Keratinocyte (primary cell): ENCODE results near the gene BACH1. TPM values are rescaled to one million over a fixed set of nuclear protein-coding genes. Genes with fewer than 3 reads are reported as not detected.
A peak's percentile ranks its signal among the peaks of the same experiment; 100 is the strongest.

Source experiments
- DNase-seq: peaks from one replicate; pipeline ENCODE4 v3.0.0-alpha.2; 2011; ENCODE audit warnings: low read depth, missing footprints, low spot score
- FAIRE-seq: peaks from 2 replicates; lab custom pipeline; 2011; peaks lifted over from hg19 to GRCh38; lab: Jason Lieb, UNC
- H2AFZ ChIP-seq: 2 replicates; pipeline ENCODE4 v1.6.0; 2012; ENCODE audit warnings: low read length, control low read depth, inconsistent platforms; ENCODE audit not compliant: control insufficient read depth
- H3K27ac ChIP-seq: 2 replicates; pipeline ENCODE4 v1.5.1; 2011; ENCODE audit warnings: low read length; ENCODE audit not compliant: control insufficient read depth, insufficient read depth
- H3K27me3 ChIP-seq: 3 replicates; pipeline ENCODE4 v1.6.0; 2011; ENCODE audit warnings: low read length; ENCODE audit not compliant: control insufficient read depth, insufficient read depth; ENCODE audit errors: extremely low read depth
- H3K36me3 ChIP-seq, 2 experiments: 2 replicates in 1 of 2; 3 replicates in 1 of 2; pipeline ENCODE4 v1.5.1; 2011; ENCODE audit warnings: low read length in 2 of 2, mild to moderate bottlenecking in 1 of 2; ENCODE audit not compliant: control insufficient read depth in 2 of 2, insufficient read depth in 2 of 2; ENCODE audit errors: extremely low read depth in 1 of 2
- H3K4me1 ChIP-seq: 3 replicates; pipeline ENCODE4 v1.5.1; 2011; ENCODE audit warnings: low read length; ENCODE audit not compliant: control insufficient read depth, insufficient read depth; ENCODE audit errors: extremely low read depth
- H3K4me2 ChIP-seq: 3 replicates; pipeline ENCODE4 v1.6.0; 2011; ENCODE audit warnings: low read depth, low read length; ENCODE audit not compliant: control insufficient read depth, insufficient read depth; ENCODE audit errors: extremely low read depth
- H3K4me3 ChIP-seq, 3 experiments: fragments of 200-600 bp in 1 of 3; sonication (generic) in 1 of 3; 2 replicates in 2 of 3; 3 replicates in 1 of 3; pipeline ENCODE4 v1.5.1; 2011 to 2016; ENCODE audit warnings: low read length in 3 of 3, mild to moderate bottlenecking in 3 of 3, control low read depth in 2 of 3, inconsistent platforms in 1 of 3, low read depth in 1 of 3, mixed read lengths in 1 of 3, mixed run types in 1 of 3, moderate library complexity in 1 of 3; ENCODE audit not compliant: control insufficient read depth in 2 of 3, insufficient read depth in 2 of 3; ENCODE audit errors: extremely low read depth in 1 of 3
- H3K79me2 ChIP-seq: 2 replicates; pipeline ENCODE4 v1.6.0; 2012; ENCODE audit warnings: low read length; ENCODE audit not compliant: control insufficient read depth, insufficient read depth
- H3K9ac ChIP-seq: 3 replicates; pipeline ENCODE4 v1.6.0; 2011; ENCODE audit warnings: low read length; ENCODE audit not compliant: control insufficient read depth, insufficient read depth; ENCODE audit errors: extremely low read depth
- H3K9me1 ChIP-seq: 3 replicates; pipeline ENCODE4 v1.6.0; 2011; ENCODE audit warnings: low read length; ENCODE audit not compliant: control insufficient read depth, insufficient read depth; ENCODE audit errors: extremely low read depth
- H3K9me3 ChIP-seq: 2 replicates; pipeline ENCODE4 v1.5.1; 2012; ENCODE audit warnings: low read depth, low read length; ENCODE audit not compliant: control insufficient read depth
- H4K20me1 ChIP-seq: 3 replicates; pipeline ENCODE4 v1.6.0; 2011; ENCODE audit warnings: low read length; ENCODE audit not compliant: control insufficient read depth, insufficient read depth; ENCODE audit errors: extremely low read depth
- EZH2 ChIP-seq: IDR thresholded peaks from one replicate; pipeline ENCODE4 v1.6.1; 2012; ENCODE audit warnings: inconsistent platforms, mild to moderate bottlenecking, low read length, moderate library complexity
- dilution Hi-C: fragments of 300-500 bp; cut with MboI; formaldehyde crosslinking; loops from one replicate; pipeline ENCODE4 v1.7.0; 2020; ENCODE audit warnings: low sequenced_read_pairs; ENCODE audit not compliant: extremely low pct_ligation_motif_present
- polyA plus RNA-seq, 5 experiments: library from polyadenylated mRNA; depleted of rRNA in 3 of 5; stranded (reverse) in 3 of 5; stranded (forward) in 1 of 5; unstranded in 1 of 5; fragments of >200 nt; gene quantifications; 1 replicate in 1 of 5; 2 replicates in 3 of 5; 3 replicates in 1 of 5; pipeline versions ENCODE4 v1.2.1 to v1.2.3, GENCODE V29; 2011 to 2012; ENCODE audit warnings: missing spikeins in 2 of 5, low read depth in 1 of 5, low replicate concordance in 1 of 5
- TF ChIP-seq, protein P1 (sequence below), 3 experiments: IDR thresholded peaks in 1 of 3; conservative IDR thresholded peaks in 1 of 3; optimal IDR thresholded peaks in 1 of 3; 2 replicates in 2 of 3; 3 replicates in 1 of 3; pipeline versions ENCODE3 to v1.5.1; 2011; ENCODE audit warnings: low read length in 3 of 3, mild to moderate bottlenecking in 3 of 3, moderate library complexity in 2 of 3, control low read depth in 1 of 3, inconsistent platforms in 1 of 3; ENCODE audit not compliant: insufficient read depth in 2 of 3; ENCODE audit errors: extremely low read depth in 1 of 3

The BACH1 gene
- polyA plus RNA-seq, 1 donor (not counting 4 experiments of a cell fraction or from before 2014, with no cell fraction given): 33.1 TPM

DNA sequence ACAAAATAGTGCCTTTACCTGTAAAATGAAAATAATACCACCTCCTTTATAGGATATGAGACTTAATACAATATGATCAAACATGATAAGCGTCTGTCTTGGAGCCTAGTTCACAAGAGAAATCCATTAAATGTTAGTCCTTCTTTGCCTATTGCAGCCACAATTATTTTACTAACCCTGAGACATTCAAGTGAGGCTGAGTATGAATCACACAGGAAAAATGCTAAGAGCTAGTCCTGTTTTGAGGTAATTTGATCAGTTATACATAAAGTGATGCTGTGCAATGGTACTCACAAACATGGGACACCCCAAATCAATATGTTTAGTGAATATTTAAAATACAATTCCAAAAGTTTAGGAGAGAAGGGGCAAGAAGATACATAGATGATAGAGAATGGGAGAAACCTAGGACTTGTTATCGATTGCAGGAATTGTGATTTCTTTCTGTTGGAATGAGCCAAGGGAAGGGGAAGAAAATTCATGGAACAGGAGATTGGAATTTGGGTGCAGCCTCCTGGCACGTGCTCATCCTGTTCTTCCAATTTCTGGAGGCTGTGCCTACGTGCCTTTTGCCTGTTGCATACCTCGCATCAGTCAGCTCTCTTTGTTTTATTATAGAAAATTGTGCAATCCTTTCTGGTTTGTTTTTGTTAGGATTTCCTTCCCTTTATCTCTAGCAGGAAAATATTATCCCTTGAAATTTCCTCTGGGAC is 39.9 kb upstream of the BACH1 start:
- H3K9ac ChIP-seq: peak overlapping the region; percentile 60
- H2AFZ ChIP-seq: peak overlapping the region; percentile 41

DNA sequence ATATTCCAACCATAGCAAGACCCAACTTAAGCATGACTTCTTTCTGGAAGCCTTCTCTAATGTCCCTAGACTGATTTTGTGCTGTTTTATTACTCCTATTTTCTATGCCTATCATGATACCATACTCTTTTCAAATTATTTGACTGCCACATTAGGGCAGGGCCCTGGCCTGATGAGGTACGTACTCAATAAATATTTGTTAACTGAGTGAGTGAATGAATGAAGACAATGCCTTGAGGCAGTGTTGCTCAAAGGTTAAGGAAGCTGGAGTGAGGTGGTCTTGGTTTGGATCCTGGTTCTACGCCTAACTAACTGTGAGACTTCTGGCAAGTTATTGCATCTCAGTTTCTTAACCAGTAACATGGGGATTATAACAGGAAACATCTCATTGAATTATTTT is 38.3 kb upstream of the BACH1 start:
- dilution Hi-C loops: no loop called here
- H3K4me2 ChIP-seq: no peak overlapping the region

More for the DNA sequence above, 39.9 kb upstream of the BACH1 start:
- dilution Hi-C loops: no loop called here
- Histone ChIP-seq H3K36me3 (no peaks in the 10 kb centered on the region), H3K27ac (peak overlapping the region; percentile 95), H3K4me1 (peaks cover 60% of the 10 kb centered on the region), H3K9me3 (peaks cover 4% of the 10 kb centered on the region), H3K9me1 (no peaks in the 10 kb centered on the region), H3K79me2 (no peaks in the 10 kb centered on the region), H3K4me2 (peak overlapping the region; percentile 86), H3K27me3 (no peaks in the 10 kb centered on the region), H3K4me3 (peak overlapping the region in 2 of 3 experiments; percentile 34 to 52), H4K20me1 (no peaks in the 10 kb centered on the region)
- FAIRE-seq (peak; percentile 92), DNase-seq (peak; percentile 53)
- TF ChIP-seq EZH2: no peak
- TF ChIP-seq, protein P1, sequence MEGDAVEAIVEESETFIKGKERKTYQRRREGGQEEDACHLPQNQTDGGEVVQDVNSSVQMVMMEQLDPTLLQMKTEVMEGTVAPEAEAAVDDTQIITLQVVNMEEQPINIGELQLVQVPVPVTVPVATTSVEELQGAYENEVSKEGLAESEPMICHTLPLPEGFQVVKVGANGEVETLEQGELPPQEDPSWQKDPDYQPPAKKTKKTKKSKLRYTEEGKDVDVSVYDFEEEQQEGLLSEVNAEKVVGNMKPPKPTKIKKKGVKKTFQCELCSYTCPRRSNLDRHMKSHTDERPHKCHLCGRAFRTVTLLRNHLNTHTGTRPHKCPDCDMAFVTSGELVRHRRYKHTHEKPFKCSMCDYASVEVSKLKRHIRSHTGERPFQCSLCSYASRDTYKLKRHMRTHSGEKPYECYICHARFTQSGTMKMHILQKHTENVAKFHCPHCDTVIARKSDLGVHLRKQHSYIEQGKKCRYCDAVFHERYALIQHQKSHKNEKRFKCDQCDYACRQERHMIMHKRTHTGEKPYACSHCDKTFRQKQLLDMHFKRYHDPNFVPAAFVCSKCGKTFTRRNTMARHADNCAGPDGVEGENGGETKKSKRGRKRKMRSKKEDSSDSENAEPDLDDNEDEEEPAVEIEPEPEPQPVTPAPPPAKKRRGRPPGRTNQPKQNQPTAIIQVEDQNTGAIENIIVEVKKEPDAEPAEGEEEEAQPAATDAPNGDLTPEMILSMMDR (optimal IDR thresholded peaks at IDR 0.05 in 1 of 3, IDR thresholded peaks at IDR 0.05 in 1 of 3, conservative IDR thresholded peaks at IDR 0.05 in 1 of 3; ENCODE audit: extremely low read depth in 1 of 3, insufficient read depth in 2 of 3, low read length in 3 of 3): no peak

More for the DNA sequence above, 38.3 kb upstream of the BACH1 start:
- peak; percentile 89 for FAIRE-seq
- Histone ChIP-seq H3K36me3 (no peaks in the 10 kb centered on the region), H4K20me1 (no peaks in the 10 kb centered on the region), H2AFZ (peak overlapping the region; percentile 45), H3K27ac (peak overlapping the region; percentile 95), H3K4me3 (no peak overlapping the region), H3K4me1 (peaks cover 60% of the 10 kb centered on the region), H3K9me1 (no peaks in the 10 kb centered on the region), H3K9me3 (no peaks in the 10 kb centered on the region), H3K79me2 (no peaks in the 10 kb centered on the region), H3K27me3 (no peaks in the 10 kb centered on the region), H3K9ac (no peak overlapping the region)
- DNase-seq: no peak
- TF ChIP-seq EZH2: no peak
- TF ChIP-seq, protein P1 (optimal IDR thresholded peaks at IDR 0.05 in 1 of 3, IDR thresholded peaks at IDR 0.05 in 1 of 3, conservative IDR thresholded peaks at IDR 0.05 in 1 of 3; ENCODE audit: extremely low read depth in 1 of 3, insufficient read depth in 2 of 3, low read length in 3 of 3): no peak
